ENCODE results near the gene CD63.

Gene CD63

DNA sequence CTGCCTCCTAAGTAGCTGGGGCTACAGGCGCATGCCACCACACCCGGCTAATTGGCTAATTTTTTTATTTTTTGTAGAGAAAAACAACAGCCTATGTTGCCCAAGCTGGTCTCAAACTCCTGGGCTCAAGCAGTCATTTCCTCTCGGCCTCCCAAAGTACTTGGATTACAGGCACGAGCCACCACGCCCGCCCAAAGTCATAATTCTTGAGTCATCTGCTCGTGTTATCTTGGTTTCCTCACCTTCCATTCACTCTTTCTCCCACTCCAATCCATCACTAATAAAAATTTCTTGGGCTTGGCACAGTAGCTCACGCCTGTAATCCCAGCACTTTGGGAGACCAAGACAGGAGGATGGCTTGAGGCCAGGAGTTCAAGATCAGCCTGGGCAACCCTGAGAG is 53.1 kb downstream of the CD63 start:
- H3K27me3 ChIP-seq (replicated peaks; ENCODE audit: control insufficient read depth, insufficient read depth, low read length, poor library complexity, severe bottlenecking), result peaks cover 3% of the 10 kb centered on the region
- no peak overlapping the region for H3K27ac ChIP-seq (ENCODE audit: insufficient read depth, low read length, poor library complexity, severe bottlenecking)
- DNase-seq, result no peak
- no peaks in the 10 kb centered on the region for H3K36me3 ChIP-seq (ENCODE audit: control insufficient read depth, insufficient read depth, low read length)
- no peaks in the 10 kb centered on the region for H3K4me1 ChIP-seq (ENCODE audit: control insufficient read depth, insufficient read depth, low read length, poor library complexity, severe bottlenecking)
- H3K9me3 ChIP-seq (ENCODE audit: control insufficient read depth, low read length), result no peaks in the 10 kb centered on the region
- no peak overlapping the region for H3K4me3 ChIP-seq (ENCODE audit: insufficient read depth, low read depth, low read length, poor library complexity, severe bottlenecking)

All from effector memory CD4-positive, alpha-beta T cell (primary cell).